ENCODE data around the gene MCTP1. TPM values are rescaled to one million over a fixed set of nuclear protein-coding genes. Genes with fewer than 3 reads are reported as not detected.

MCTP1 gene
- total RNA-seq, 1 experiment from 2014 or later, result 0.41 TPM

DNA sequence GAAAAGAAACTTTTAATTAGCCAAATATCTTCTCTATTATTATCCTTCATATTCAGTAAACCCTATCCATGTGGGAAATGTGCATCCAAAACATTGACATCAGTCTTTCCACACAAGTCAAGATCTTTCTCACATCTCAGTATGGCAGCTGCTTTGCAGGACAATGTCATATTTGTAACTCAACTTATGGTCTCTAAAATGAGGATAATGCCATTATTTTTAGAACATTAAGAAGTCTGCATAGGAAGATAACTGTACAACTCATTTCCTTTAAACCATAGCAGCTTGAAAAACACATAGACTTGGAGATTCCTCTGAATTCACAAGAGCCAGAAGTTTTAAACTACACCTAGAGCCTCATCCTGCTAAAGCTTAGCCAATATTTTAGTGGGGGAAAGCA is 43.7 kb downstream of the MCTP1 start:
- DNase-seq, result no peak
- Histone ChIP-seq H3K4me2 (ENCODE audit: low read depth, low read length, poor library complexity, severe bottlenecking) (no peak overlapping the region), H2AFZ (ENCODE audit: low read length) (no peak overlapping the region), H3K9me2 (replicated peaks; ENCODE audit: insufficient read depth, low read length) (no peaks in the 10 kb centered on the region), H4K20me1 (ENCODE audit: insufficient read depth, low read depth, low read length) (no peaks in the 10 kb centered on the region), H3K79me2 (ENCODE audit: low read length) (no peaks in the 10 kb centered on the region), H3K9ac (ENCODE audit: low read length) (no peak overlapping the region), H3K36me3 (ENCODE audit: insufficient read depth, low read length) (no peaks in the 10 kb centered on the region), H3K4me1 (ENCODE audit: low read length) (no peaks in the 10 kb centered on the region), H3K27me3 (ENCODE audit: low read length) (no peaks in the 10 kb centered on the region), H3K27ac (ENCODE audit: low read length) (no peak overlapping the region), H3K9me3 (ENCODE audit: low read length) (no peaks in the 10 kb centered on the region), H3K4me3 (ENCODE audit: low read length) (no peak overlapping the region)

DNA sequence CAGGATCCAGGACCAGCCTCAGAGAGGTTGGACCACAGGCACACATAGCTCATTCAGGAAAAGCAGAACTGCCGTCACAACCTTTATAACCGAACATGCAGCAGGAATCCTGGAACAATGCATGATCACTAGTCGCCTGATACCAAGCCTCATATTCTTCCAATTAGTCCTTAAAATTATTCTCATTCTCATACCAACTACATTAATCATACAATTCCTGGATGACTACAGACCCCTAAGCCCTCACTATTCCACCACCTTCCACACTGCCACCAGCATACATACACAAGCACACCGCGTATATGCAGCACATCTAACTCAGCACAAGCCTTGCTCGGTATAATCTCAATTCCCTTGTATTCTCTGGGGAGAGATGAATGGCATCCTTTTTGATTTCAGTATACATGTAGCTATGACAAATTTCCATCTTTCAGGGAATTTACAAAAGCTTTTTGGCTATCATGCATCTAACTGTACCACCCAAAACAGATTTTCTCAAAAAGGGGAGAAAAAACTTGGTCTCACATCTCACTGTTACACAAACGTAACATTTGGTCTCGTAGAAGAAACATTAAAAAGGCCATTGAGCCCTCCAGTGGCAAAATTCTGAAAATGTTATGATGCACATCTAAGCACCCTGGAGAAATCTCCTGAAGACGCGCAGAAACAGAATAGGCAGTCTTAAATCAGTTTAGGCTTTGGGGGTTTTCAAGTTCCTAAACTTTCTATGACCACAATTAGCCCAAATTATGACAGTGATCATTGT is 46.2 kb downstream of the MCTP1 start:
- Histone ChIP-seq H3K9ac (ENCODE audit: low read length) (no peak overlapping the region), H4K20me1 (ENCODE audit: insufficient read depth, low read depth, low read length) (no peaks in the 10 kb centered on the region), H2AFZ (ENCODE audit: low read length) (no peak overlapping the region), H3K27ac (ENCODE audit: low read length) (no peak overlapping the region), H3K4me1 (ENCODE audit: low read length) (no peaks in the 10 kb centered on the region), H3K9me3 (ENCODE audit: low read length) (no peaks in the 10 kb centered on the region), H3K36me3 (ENCODE audit: insufficient read depth, low read length) (no peaks in the 10 kb centered on the region), H3K4me3 (ENCODE audit: low read length) (no peak overlapping the region), H3K4me2 (ENCODE audit: low read depth, low read length, poor library complexity, severe bottlenecking) (no peak overlapping the region), H3K27me3 (ENCODE audit: low read length) (no peaks in the 10 kb centered on the region), H3K9me2 (replicated peaks; ENCODE audit: insufficient read depth, low read length) (no peaks in the 10 kb centered on the region), H3K79me2 (ENCODE audit: low read length) (no peaks in the 10 kb centered on the region)
- peak; percentile 60 for DNase-seq

DNA sequence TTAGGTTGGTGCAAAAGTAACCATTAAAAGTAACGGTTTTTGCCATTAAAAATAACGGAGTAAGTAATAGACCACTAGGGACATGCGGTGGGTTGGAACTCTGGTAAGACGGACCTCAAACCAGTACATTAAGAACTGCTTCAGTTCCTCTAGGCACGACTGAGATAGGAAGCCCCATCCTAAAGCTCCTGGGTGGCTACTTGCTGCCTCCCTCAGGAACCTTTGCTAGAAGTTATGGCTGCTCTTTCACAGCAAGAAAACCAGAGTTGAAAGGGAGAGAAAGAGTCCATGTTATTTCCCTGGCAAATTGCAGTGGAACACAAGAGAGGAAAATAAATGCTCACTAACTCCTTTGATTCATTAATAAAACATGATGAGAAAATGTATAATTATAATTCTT is 47.6 kb downstream of the MCTP1 start:
- H3K9me3 ChIP-seq (ENCODE audit: low read length), result no peaks in the 10 kb centered on the region
- no peaks in the 10 kb centered on the region for H3K36me3 ChIP-seq (ENCODE audit: insufficient read depth, low read length)
- H3K9me2 ChIP-seq (replicated peaks; ENCODE audit: insufficient read depth, low read length), result no peaks in the 10 kb centered on the region
- H3K4me3 ChIP-seq (ENCODE audit: low read length), result no peak overlapping the region
- H3K4me2 ChIP-seq (ENCODE audit: low read depth, low read length, poor library complexity, severe bottlenecking), result no peak overlapping the region
- no peaks in the 10 kb centered on the region for H3K4me1 ChIP-seq (ENCODE audit: low read length)
- H3K79me2 ChIP-seq (ENCODE audit: low read length), result no peaks in the 10 kb centered on the region
- no peak overlapping the region for H2AFZ ChIP-seq (ENCODE audit: low read length)
- H3K27ac ChIP-seq (ENCODE audit: low read length), result no peak overlapping the region
- no peaks in the 10 kb centered on the region for H3K27me3 ChIP-seq (ENCODE audit: low read length)
- no peaks in the 10 kb centered on the region for H4K20me1 ChIP-seq (ENCODE audit: insufficient read depth, low read depth, low read length)
- no peak for DNase-seq
- H3K9ac ChIP-seq (ENCODE audit: low read length), result no peak overlapping the region

DNA sequence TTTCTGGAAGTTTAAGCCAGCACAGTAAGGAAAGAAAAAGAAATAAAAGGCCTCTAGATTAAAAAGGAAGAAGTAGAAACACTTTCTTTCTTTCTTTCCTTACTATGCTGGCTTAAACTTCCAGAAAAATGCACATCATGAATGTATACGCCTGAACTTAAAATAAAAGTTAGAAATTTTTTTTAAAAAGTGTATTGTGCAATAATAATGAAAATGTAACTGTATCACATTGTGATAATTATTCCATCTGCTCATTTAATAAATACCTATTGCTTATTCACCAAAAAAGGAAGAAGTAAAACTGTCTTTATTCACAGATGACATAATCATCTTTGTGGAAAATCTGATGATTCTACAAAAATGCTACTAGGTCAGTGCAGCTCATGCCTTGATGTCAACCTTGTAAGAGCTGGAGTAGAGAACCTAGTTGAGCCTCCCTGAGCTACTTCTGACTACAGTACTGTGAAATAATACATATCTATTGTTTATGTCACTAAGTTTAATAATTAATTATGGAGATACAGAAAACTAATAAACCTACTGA is 49.4 kb downstream of the MCTP1 start:
- no peak for DNase-seq
- Histone ChIP-seq H3K79me2 (ENCODE audit: low read length) (no peaks in the 10 kb centered on the region), H3K9me3 (ENCODE audit: low read length) (no peaks in the 10 kb centered on the region), H3K4me3 (ENCODE audit: low read length) (no peak overlapping the region), H3K27ac (ENCODE audit: low read length) (no peak overlapping the region), H3K36me3 (ENCODE audit: insufficient read depth, low read length) (no peaks in the 10 kb centered on the region), H4K20me1 (ENCODE audit: insufficient read depth, low read depth, low read length) (no peaks in the 10 kb centered on the region), H3K9me2 (replicated peaks; ENCODE audit: insufficient read depth, low read length) (no peaks in the 10 kb centered on the region), H3K4me2 (ENCODE audit: low read depth, low read length, poor library complexity, severe bottlenecking) (no peak overlapping the region), H2AFZ (ENCODE audit: low read length) (no peak overlapping the region), H3K27me3 (ENCODE audit: low read length) (no peaks in the 10 kb centered on the region), H3K4me1 (ENCODE audit: low read length) (no peaks in the 10 kb centered on the region), H3K9ac (ENCODE audit: low read length) (no peak overlapping the region)

DNA sequence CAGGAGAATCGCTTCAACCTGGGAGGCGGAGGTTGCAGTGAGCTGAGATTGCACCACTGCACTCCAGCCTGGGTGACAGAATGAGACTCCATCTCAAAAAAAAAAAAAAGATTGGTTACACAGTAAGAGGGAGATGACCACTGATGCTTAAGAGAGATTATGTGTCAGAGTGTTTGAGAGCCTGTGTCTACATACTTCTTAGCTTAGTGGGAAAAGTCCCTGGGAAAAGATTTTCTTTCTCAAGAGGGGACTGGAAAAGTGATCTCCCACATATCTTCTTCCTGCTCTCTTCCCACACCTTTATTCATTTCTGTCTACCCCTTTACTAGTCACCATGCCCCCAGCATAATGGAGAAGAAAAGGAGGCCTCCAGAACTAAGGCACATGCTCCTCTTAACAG is 55.2 kb downstream of the MCTP1 start:
- Histone ChIP-seq H3K4me1 (ENCODE audit: low read length) (no peaks in the 10 kb centered on the region), H3K9me3 (ENCODE audit: low read length) (no peaks in the 10 kb centered on the region), H3K79me2 (ENCODE audit: low read length) (no peaks in the 10 kb centered on the region), H3K4me2 (ENCODE audit: low read depth, low read length, poor library complexity, severe bottlenecking) (no peak overlapping the region), H3K9ac (ENCODE audit: low read length) (no peak overlapping the region), H3K4me3 (ENCODE audit: low read length) (no peak overlapping the region), H4K20me1 (ENCODE audit: insufficient read depth, low read depth, low read length) (no peaks in the 10 kb centered on the region), H3K36me3 (ENCODE audit: insufficient read depth, low read length) (no peaks in the 10 kb centered on the region), H3K27ac (ENCODE audit: low read length) (no peak overlapping the region), H3K9me2 (replicated peaks; ENCODE audit: insufficient read depth, low read length) (no peaks in the 10 kb centered on the region), H3K27me3 (ENCODE audit: low read length) (no peaks in the 10 kb centered on the region), H2AFZ (ENCODE audit: low read length) (no peak overlapping the region)
- DNase-seq, result no peak

DNA sequence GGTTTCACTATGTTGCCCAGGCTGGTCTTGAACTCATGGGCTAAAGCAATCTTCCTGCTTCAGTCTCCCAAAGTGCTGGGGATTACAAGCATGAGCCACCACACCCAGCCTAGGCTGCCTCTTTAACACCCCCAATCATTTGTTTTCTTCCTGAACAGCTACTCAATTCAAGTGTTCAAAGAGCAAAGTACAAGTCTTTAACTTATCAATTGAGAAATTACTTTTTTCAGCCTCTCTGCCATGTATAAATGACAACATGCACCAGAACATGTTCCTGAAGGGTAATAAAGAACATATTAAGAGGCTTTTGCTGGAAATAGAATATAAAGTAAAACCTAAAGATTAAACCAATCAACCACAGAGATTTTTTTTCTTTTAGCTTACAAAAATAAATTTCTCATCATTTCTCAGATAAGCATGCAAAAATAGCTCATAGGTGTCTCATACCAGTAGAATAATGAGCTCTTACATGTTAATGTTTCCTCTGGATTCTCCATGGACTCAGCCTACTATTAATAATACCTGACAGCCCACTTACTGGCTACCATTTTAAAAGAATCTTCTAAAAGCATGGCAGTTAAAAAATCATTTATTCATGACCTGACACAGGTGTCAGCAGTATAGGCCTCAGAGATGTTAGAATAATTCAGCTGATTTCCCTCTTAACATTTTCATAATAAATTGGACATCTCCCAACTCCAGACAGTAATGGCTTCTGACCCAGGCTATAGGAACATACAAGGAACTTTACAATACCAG is 60.0 kb downstream of the MCTP1 start:
- Histone ChIP-seq H4K20me1 (ENCODE audit: insufficient read depth, low read depth, low read length) (no peaks in the 10 kb centered on the region), H3K27me3 (ENCODE audit: low read length) (no peaks in the 10 kb centered on the region), H3K4me3 (ENCODE audit: low read length) (no peak overlapping the region), H3K36me3 (ENCODE audit: insufficient read depth, low read length) (no peaks in the 10 kb centered on the region), H3K79me2 (ENCODE audit: low read length) (no peaks in the 10 kb centered on the region), H3K9me3 (ENCODE audit: low read length) (no peaks in the 10 kb centered on the region), H3K9me2 (replicated peaks; ENCODE audit: insufficient read depth, low read length) (no peaks in the 10 kb centered on the region), H3K4me1 (ENCODE audit: low read length) (peaks cover 19% of the 10 kb centered on the region), H3K4me2 (ENCODE audit: low read depth, low read length, poor library complexity, severe bottlenecking) (no peak overlapping the region), H3K27ac (ENCODE audit: low read length) (no peak overlapping the region), H2AFZ (ENCODE audit: low read length) (no peak overlapping the region), H3K9ac (ENCODE audit: low read length) (no peak overlapping the region)
- no peak for DNase-seq

DNA sequence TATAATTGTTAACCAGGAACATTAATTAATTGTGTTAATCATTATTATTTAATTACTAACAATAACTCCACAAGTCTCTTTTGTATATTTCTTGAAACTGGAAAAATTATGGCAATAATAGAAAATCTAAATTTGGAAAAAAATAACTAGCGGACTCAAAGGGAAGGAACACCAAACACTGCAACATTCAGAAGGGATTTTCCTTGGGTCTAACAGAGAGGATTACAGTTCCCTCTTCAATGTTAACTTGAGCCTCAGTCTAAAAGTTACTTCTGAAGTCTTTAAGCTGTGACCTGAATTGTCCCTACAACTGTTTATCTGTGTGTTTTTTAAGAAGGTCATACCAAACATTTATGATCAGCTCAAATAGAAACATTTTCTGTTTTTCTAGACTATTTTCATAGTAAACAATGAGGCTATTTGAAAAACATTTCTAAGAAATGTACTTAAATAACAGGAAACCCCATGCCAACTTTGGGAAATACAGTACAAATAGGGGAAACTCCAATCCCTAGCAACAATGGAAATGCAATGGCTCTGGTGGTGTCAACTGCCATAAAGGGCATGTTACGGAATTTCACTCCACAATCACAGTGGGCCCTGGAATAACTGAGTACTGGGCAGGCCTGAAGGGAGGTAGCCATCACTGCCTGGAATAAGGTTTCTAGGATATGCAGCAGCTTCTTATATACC is 61.2 kb downstream of the MCTP1 start:
- H3K9ac ChIP-seq (ENCODE audit: low read length), result no peak overlapping the region
- no peaks in the 10 kb centered on the region for H3K27me3 ChIP-seq (ENCODE audit: low read length)
- H3K9me3 ChIP-seq (ENCODE audit: low read length), result no peaks in the 10 kb centered on the region
- H3K79me2 ChIP-seq (ENCODE audit: low read length), result no peaks in the 10 kb centered on the region
- H3K4me1 ChIP-seq (ENCODE audit: low read length), result peaks cover 25% of the 10 kb centered on the region
- H2AFZ ChIP-seq (ENCODE audit: low read length), result no peak overlapping the region
- H3K4me3 ChIP-seq (ENCODE audit: low read length), result no peak overlapping the region
- no peaks in the 10 kb centered on the region for H3K9me2 ChIP-seq (replicated peaks; ENCODE audit: insufficient read depth, low read length)
- no peaks in the 10 kb centered on the region for H3K36me3 ChIP-seq (ENCODE audit: insufficient read depth, low read length)
- H3K27ac ChIP-seq (ENCODE audit: low read length), result no peak overlapping the region
- DNase-seq, result no peak
- H4K20me1 ChIP-seq (ENCODE audit: insufficient read depth, low read depth, low read length), result no peaks in the 10 kb centered on the region
- H3K4me2 ChIP-seq (ENCODE audit: low read depth, low read length, poor library complexity, severe bottlenecking), result no peak overlapping the region

DNA sequence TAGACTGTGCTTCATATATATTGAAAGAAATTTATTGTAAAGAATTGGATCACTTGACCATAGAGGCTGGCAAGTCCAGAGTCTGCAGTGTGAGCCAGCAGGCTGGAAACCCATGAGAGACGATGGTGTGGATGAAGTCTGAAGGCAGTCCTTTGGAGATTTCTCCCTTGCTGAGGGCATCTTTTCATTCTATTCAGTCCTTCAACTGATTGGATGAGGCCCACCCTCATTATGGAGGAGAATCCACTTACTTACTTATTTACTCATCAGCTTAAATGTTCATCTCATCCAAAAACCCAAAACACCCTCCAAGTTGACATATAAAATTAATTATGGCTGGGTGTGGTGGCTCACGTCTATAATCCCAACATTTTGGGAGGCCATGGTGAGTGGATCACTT is 62.1 kb downstream of the MCTP1 start:
- H3K4me1 ChIP-seq (ENCODE audit: low read length), result peaks cover 28% of the 10 kb centered on the region
- H4K20me1 ChIP-seq (ENCODE audit: insufficient read depth, low read depth, low read length), result no peaks in the 10 kb centered on the region
- H3K9ac ChIP-seq (ENCODE audit: low read length), result no peak overlapping the region
- no peak overlapping the region for H2AFZ ChIP-seq (ENCODE audit: low read length)
- no peak for DNase-seq
- H3K27ac ChIP-seq (ENCODE audit: low read length), result no peak overlapping the region
- H3K9me2 ChIP-seq (replicated peaks; ENCODE audit: insufficient read depth, low read length), result no peaks in the 10 kb centered on the region
- H3K27me3 ChIP-seq (ENCODE audit: low read length), result no peaks in the 10 kb centered on the region
- H3K79me2 ChIP-seq (ENCODE audit: low read length), result no peaks in the 10 kb centered on the region
- H3K9me3 ChIP-seq (ENCODE audit: low read length), result no peaks in the 10 kb centered on the region
- no peak overlapping the region for H3K4me2 ChIP-seq (ENCODE audit: low read depth, low read length, poor library complexity, severe bottlenecking)
- H3K4me3 ChIP-seq (ENCODE audit: low read length), result no peak overlapping the region
- H3K36me3 ChIP-seq (ENCODE audit: insufficient read depth, low read length), result no peaks in the 10 kb centered on the region

All from Karpas-422 (cell line).